Stimulated activated naive CD4-positive, alpha-beta T cell treated with Interleukin-2 at 50 U/mL for 16 hours (primary cell): ENCODE measurements around the gene EFCAB6.

ENCODE experiments used
- DNase-seq: peaks from one replicate; lab custom pipeline; 2025; lab: John Stamatoyannopoulos, UW

EFCAB6 gene

GRCh38 chr22:43831561-43832392 is 19.7 kb upstream of the EFCAB6 start:
- no peak for DNase-seq

GRCh38 chr22:43830931-43831560 is 18.9 kb upstream of the EFCAB6 start:
- DNase-seq: no peak

GRCh38 chr22:43829904-43830851 is 18.1 kb upstream of the EFCAB6 start:
- DNase-seq: no peak

GRCh38 chr22:43828998-43829782 is 17.1 kb upstream of the EFCAB6 start:
- DNase-seq: no peak

- no peak for DNase-seq
Measured at GRCh38 chr22:43828725-43828997, 16.6 kb upstream of the EFCAB6 start.

- DNase-seq: no peak
Measured at GRCh38 chr22:43827926-43828724, 16.0 kb upstream of the EFCAB6 start.

- no peak for DNase-seq
Measured at GRCh38 chr22:43827003-43827735, 15.1 kb upstream of the EFCAB6 start.

GRCh38 chr22:43826142-43827002 is 14.3 kb upstream of the EFCAB6 start:
- DNase-seq: no peak

- no peak for DNase-seq
Measured at GRCh38 chr22:43825651-43826050, 13.5 kb upstream of the EFCAB6 start.

- DNase-seq: no peak
Measured at GRCh38 chr22:43824724-43825420, 12.8 kb upstream of the EFCAB6 start.

GRCh38 chr22:43823911-43824665 is 12.0 kb upstream of the EFCAB6 start:
- DNase-seq: no peak

GRCh38 chr22:43823353-43823908 is 11.3 kb upstream of the EFCAB6 start:
- no peak for DNase-seq

- DNase-seq: no peak
Measured at GRCh38 chr22:43821606-43822425, 9.7 kb upstream of the EFCAB6 start.

GRCh38 chr22:43820651-43821305 is 8.7 kb upstream of the EFCAB6 start:
- DNase-seq: no peak

- no peak for DNase-seq
Measured at GRCh38 chr22:43819931-43820640, 8.0 kb upstream of the EFCAB6 start.
